Activated CD4-positive, alpha-beta memory T cell treated with anti-CD3 and anti-CD28 coated beads, Interleukin-2, amount 10 ng/mL, durations not matched to agents 7 days and 5 days (primary cell): ENCODE results near the gene COG1. TPM values are rescaled to one million over a fixed set of nuclear protein-coding genes. Genes with fewer than 3 reads are reported as not detected.

Source experiments
- CTCF ChIA-PET: fragments of 350-600 bp; sonication (Branson Sonifier 250); formaldehyde crosslinking; loops from one replicate; lab custom pipeline; 2021; ENCODE audit warnings: antibody characterized with exemption, inconsistent platforms; lab: Charles Lee
- POLR2A ChIA-PET: fragments of 350-600 bp; sonication (Branson Sonifier 250); formaldehyde crosslinking; loops from one replicate; lab custom pipeline; 2021; ENCODE audit warnings: antibody characterized with exemption; lab: Charles Lee
- DNase-seq: peaks from one replicate; pipeline ENCODE4 v3.0.0-alpha.2; 2020
- H3K27ac Mint-ChIP-seq: one replicate; pipeline ENCODE4 v1.8.0; 2021; ENCODE audit warnings: mild to moderate bottlenecking, mixed read lengths
- H3K27me3 Mint-ChIP-seq: one replicate; pipeline ENCODE4 v1.8.0; 2021; ENCODE audit warnings: mixed read lengths
- H3K36me3 Mint-ChIP-seq: one replicate; pipeline ENCODE4 v1.8.0; 2021; ENCODE audit warnings: low read depth, mixed read lengths
- H3K4me1 Mint-ChIP-seq: one replicate; pipeline ENCODE4 v1.8.0; 2021; ENCODE audit warnings: mixed read lengths
- H3K4me3 Mint-ChIP-seq: one replicate; pipeline ENCODE4 v1.8.0; 2021; ENCODE audit warnings: mild to moderate bottlenecking, mixed read lengths
- H3K9me3 Mint-ChIP-seq: one replicate; pipeline ENCODE4 v1.8.0; 2021; ENCODE audit warnings: mixed read lengths
- total RNA-seq, 2 experiments: library from RNA; stranded (reverse); gene quantifications; one replicate each; pipeline ENCODE4 v1.2.3, GENCODE V29; 2021

COG1 gene
- total RNA-seq, 2 experiments from 2014 or later, result 30.4 to 32.9 TPM

DNA sequence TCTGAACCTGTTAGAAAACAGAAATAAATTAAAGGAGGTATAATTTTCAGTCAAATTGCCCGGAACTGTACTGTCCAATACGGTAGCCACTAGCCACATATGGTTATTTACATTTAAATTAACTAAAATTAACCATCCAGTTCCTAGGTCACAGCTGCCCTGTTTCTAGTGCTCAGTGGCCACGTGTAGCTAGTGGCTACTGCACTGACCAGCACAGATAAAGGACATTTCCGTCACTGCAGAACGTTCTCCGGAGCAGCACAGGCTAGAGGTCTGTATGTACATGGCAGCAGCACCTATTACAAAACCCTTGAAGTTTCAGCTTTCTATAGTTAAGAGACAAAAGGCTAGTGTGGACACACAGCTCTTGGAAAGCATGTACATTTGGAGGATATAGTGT lies 35.1 kb downstream of the COG1 start:
- ChIA-PET CTCF (interaction anchor here (1.0 to 2.8 kb wide), 10 partner anchors 10 to 671 kb away, joined by 3 to 14 read pairs (median 5); partner anchors contain the start of gene COG1), POLR2A (interaction anchor here (0.6 to 3.7 kb wide), 13 partner anchors 11 to 610 kb away, joined by 3 to 29 read pairs (median 4); partner anchors contain the start of genes CDC42EP4, COG1 and SSTR2)
- Mint-ChIP-seq H3K4me1 (peaks cover 69% of the 10 kb centered on the region), H3K27me3 (no peaks in the 10 kb centered on the region), H3K27ac (peak overlapping the region; percentile 82), H3K9me3 (no peaks in the 10 kb centered on the region), H3K36me3 (peaks cover 41% of the 10 kb centered on the region), H3K4me3 (peak overlapping the region; percentile 65)
- DNase-seq, result no peak

DNA sequence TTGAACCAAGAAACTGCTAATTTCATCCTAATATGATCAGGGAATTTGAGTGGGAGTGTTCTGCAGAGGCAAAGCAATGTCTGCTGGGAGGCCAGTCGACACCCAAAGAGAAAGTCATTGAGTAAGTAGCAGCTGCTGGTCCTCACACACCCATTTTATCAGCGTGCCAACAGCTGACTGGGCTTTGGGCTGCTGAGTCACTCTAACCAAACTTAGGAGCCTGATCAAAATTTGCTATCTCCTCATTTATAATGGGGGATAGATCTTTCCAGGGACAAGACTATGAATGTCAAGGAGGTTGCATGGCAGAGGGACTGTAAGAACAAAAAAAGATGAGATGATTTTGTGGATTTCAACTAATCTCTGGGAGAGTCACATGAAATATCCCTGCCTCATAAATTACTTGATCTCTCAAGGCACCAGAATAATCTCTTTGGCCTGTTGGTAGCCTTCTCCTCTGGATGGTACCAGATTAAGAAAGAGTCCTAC lies 35.9 kb downstream of the COG1 start:
- H3K9me3 Mint-ChIP-seq, result no peaks in the 10 kb centered on the region
- peaks cover 74% of the 10 kb centered on the region for H3K4me1 Mint-ChIP-seq
- ChIA-PET CTCF (interaction anchor here (0.5 to 2.8 kb wide), 10 partner anchors 11 to 672 kb away, joined by 3 to 14 read pairs (median 4); partner anchors contain the start of gene COG1), POLR2A (interaction anchor here (1.2 to 3.7 kb wide), 10 partner anchors 12 to 611 kb away, joined by 3 to 29 read pairs (median 6); partner anchors contain the start of genes CDC42EP4 and COG1)
- H3K27ac Mint-ChIP-seq, result peak overlapping the region; percentile 64
- no peaks in the 10 kb centered on the region for H3K27me3 Mint-ChIP-seq
- peak overlapping the region; percentile 36 for H3K4me3 Mint-ChIP-seq
- H3K36me3 Mint-ChIP-seq, result peaks cover 44% of the 10 kb centered on the region
- peak; percentile 58 for DNase-seq

DNA sequence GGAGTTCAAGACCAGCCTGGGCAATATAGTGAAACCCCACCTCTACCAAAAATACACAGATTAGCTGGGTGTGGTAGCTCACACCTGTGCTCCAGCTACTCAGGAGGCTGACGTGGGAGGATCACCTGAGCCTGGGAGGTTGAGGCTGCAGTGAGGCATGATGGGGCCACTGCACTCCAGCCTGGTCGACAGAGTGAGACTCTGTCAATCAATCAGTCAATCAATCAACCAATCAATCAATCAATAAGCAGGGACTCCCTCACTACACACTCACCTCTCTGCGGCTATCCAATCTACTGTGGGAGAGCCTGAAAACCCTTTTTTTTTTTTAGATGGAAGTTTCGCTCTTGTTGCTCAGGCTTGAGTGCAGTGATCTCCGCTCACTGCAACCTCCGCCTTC lies 37.2 kb downstream of the COG1 start:
- Mint-ChIP-seq H3K4me1 (peaks cover 70% of the 10 kb centered on the region), H3K27me3 (no peaks in the 10 kb centered on the region), H3K36me3 (peaks cover 41% of the 10 kb centered on the region), H3K27ac (peak overlapping the region; percentile 88), H3K4me3 (peak overlapping the region; percentile 90), H3K9me3 (no peaks in the 10 kb centered on the region)
- POLR2A ChIA-PET, result interaction anchor here (1.4 to 3.4 kb wide), 2 partner anchors 19 to 33 kb away, joined by 3 to 21 read pairs; no protein-coding TSS in a partner anchor
- DNase-seq, result no peak
- CTCF ChIA-PET, result interaction anchor here (2.7 kb wide), 1 partner anchor 504 kb away, joined by 13 read pairs; no protein-coding TSS in a partner anchor

DNA sequence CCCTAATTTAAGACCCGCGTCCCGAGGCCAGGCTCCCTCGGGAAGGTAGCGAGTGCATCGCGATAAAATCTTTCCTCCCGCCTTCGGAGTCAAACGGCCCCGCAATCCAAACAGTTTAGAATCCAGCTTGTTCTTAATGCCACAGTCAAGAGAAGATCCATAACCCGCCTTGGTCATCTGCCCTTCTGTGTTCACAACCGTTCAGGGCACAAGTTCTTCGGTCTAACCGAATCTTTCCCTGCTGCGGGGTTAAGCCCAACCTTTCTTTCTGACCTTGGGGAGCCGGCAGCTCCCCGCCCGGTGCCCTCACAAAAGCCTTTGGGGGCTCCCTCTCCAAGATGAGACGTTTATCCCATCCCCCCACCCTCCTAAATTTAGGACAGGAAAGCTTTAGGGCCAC lies 38.5 kb downstream of the COG1 start:
- no peaks in the 10 kb centered on the region for H3K9me3 Mint-ChIP-seq
- peaks cover 46% of the 10 kb centered on the region for H3K36me3 Mint-ChIP-seq
- H3K4me1 Mint-ChIP-seq, result peaks cover 68% of the 10 kb centered on the region
- peak overlapping the region; percentile 90 for H3K4me3 Mint-ChIP-seq
- DNase-seq, result no peak
- CTCF ChIA-PET, result interaction anchor here (0.8 to 2.8 kb wide), 13 partner anchors 11 to 511 kb away, joined by 3 to 25 read pairs (median 5); partner anchors contain the start of gene COG1
- POLR2A ChIA-PET, result interaction anchor here (0.9 to 3.4 kb wide), 17 partner anchors 9 to 643 kb away, joined by 3 to 68 read pairs (median 7); partner anchors contain the start of genes CDC42EP4 and COG1
- no peaks in the 10 kb centered on the region for H3K27me3 Mint-ChIP-seq
- H3K27ac Mint-ChIP-seq, result peak overlapping the region; percentile 88

DNA sequence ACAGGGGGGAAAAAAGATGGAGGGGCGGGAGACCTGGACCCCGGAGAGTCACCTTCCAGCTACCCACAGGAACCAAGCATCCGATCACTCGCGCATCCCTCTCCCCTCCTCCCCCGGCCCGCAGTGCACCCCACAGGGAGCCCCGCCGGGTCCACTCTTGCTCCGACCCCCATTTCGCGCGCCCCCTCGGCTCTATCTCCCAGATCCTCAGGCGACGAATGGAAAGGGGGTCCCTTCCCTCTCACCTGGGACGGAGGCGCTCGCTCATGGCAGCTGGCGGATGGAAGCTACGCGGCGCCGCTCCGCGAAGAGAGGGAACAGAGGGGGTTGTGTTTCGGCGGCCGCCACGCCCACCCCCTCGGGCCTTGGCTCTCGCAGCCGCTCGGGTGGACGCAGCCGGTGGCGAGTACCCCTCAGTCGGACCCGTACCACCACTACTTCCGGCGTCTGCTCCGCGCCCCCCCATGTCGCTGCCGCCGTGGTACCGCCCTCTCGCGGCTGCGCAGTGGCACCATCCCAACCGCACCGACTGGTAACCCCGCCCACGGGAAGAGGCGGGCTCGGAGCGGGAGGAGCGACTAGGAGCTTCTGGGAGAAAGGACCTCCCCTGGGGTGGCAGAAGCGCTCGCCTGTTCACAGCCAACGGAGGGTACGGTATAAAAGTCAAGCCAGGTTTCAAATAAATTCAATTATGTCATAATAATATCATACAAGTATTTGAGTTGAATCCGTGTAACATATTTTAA lies 39.2 kb downstream of the COG1 start:
- peaks cover 68% of the 10 kb centered on the region for H3K4me1 Mint-ChIP-seq
- DNase-seq, result peak; percentile 96
- peak overlapping the region; percentile 90 for H3K4me3 Mint-ChIP-seq
- no peaks in the 10 kb centered on the region for H3K9me3 Mint-ChIP-seq
- ChIA-PET CTCF (interaction anchor here (0.6 to 2.8 kb wide), 21 partner anchors 10 to 512 kb away, joined by 3 to 25 read pairs (median 3); partner anchors contain the start of gene COG1), POLR2A (interaction anchor here (0.7 to 3.4 kb wide), 21 partner anchors 9 to 644 kb away, joined by 3 to 68 read pairs (median 6); partner anchors contain the start of genes CDC42EP4, COG1 and SLC39A11)
- H3K36me3 Mint-ChIP-seq, result peaks cover 46% of the 10 kb centered on the region
- no peaks in the 10 kb centered on the region for H3K27me3 Mint-ChIP-seq
- H3K27ac Mint-ChIP-seq, result peak overlapping the region; percentile 88

DNA sequence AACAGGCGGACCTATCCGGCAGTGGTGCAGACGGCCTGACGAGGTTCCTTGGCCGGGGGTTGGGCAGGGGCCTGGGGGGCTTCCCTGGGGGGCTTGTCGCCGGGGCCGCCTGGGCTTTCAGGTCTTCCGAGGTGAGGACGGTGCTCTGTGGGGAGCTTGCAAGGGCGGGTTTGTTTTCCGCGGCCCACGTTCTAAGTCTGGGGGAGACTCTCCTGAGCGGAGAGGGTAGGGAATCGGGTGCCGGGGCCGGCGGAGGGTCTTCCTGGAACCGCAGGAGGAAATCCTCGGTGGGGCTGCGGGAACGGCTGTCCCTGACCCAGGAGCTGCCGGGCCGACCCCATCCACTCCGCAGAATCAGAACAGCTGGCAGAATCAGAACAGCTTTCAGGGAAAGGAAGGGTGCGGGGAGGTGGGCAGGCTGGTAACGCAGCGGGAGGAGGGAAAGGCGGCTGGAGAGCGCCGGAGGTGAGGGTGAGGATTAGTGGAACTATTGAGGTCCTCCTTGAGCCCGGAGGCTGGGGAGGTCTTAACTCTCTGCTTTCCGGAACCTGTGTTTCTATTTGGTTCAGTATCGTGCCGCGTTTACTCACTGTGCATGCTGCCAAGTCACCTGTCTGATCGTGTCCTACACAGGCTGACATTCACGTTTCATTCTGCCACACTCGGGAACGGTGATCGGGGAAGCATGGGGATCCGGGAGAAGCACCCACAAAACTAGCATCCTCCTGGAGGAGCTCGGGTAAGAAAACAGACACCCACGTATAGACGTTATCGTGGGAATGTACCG lies 39.9 kb downstream of the COG1 start:
- CTCF ChIA-PET, result interaction anchor here (0.6 to 2.8 kb wide), 19 partner anchors 9 to 513 kb away, joined by 3 to 25 read pairs (median 3); partner anchors contain the start of gene COG1
- H3K27me3 Mint-ChIP-seq, result no peaks in the 10 kb centered on the region
- DNase-seq, result peak; percentile 47
- peak overlapping the region; percentile 88 for H3K27ac Mint-ChIP-seq
- H3K4me1 Mint-ChIP-seq, result peaks cover 67% of the 10 kb centered on the region
- H3K4me3 Mint-ChIP-seq, result peak overlapping the region; percentile 90
- POLR2A ChIA-PET, result interaction anchor here (0.7 to 3.4 kb wide), 18 partner anchors 8 to 645 kb away, joined by 3 to 68 read pairs (median 6); partner anchors contain the start of genes CDC42EP4, COG1 and SLC39A11
- peaks cover 50% of the 10 kb centered on the region for H3K36me3 Mint-ChIP-seq
- no peaks in the 10 kb centered on the region for H3K9me3 Mint-ChIP-seq

DNA sequence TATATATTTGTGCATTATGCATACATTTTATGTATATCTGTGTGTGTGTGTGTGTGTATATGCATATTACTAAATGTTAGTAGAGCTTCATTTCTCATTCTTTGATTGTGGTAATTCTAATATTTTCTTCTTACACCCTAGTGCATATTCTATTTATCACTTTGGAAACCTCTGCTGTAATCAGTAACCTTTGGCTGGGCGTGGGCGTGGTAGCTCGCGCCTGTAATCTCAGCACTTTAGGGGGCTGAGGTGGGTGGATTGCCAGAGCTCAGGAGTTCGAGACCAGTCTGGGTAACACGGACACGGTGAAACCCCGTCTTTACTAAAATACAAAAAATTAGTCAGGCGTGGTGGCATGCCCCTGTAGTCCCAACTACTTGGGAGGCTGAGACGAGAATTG lies 41.9 kb downstream of the COG1 start:
- ChIA-PET POLR2A (no interaction called here), CTCF (interaction anchor here (1.0 to 1.1 kb wide), 3 partner anchors 11 to 507 kb away, joined by 3 to 5 read pairs (median 4); no protein-coding TSS in a partner anchor)
- Mint-ChIP-seq H3K36me3 (peaks cover 50% of the 10 kb centered on the region), H3K27ac (no peak overlapping the region), H3K9me3 (no peaks in the 10 kb centered on the region), H3K4me3 (no peak overlapping the region), H3K27me3 (no peaks in the 10 kb centered on the region), H3K4me1 (peaks cover 59% of the 10 kb centered on the region)
- no peak for DNase-seq

DNA sequence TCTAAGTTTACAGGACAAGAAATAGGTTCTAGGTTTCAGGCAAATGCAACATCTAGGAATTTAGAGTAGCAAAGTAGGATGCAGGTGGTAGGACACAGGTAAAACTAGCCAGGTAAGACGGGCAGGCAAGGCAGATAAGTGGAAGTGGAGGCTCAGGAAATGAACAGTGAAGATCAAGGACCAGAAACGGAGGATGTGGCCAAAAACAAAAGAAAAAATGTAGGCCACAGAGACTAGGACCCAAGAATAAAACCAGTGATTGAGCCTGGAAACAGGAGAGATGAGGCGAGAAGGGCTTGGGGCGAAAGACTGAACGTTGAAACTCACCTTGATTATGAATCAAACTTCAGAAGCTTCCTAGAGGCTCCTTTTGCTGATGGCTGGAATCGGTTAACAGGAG lies 44.9 kb downstream of the COG1 start:
- Mint-ChIP-seq H3K4me3 (no peak overlapping the region), H3K27ac (peak overlapping the region; percentile 65), H3K4me1 (peaks cover 44% of the 10 kb centered on the region), H3K9me3 (no peaks in the 10 kb centered on the region), H3K36me3 (peaks cover 50% of the 10 kb centered on the region), H3K27me3 (no peaks in the 10 kb centered on the region)
- CTCF ChIA-PET, result interaction anchor here (1.5 kb wide), 1 partner anchor 511 kb away, joined by 3 read pairs; no protein-coding TSS in a partner anchor
- DNase-seq, result no peak
- POLR2A ChIA-PET, result interaction anchor here (1.4 to 1.5 kb wide), 2 partner anchors 31 to 45 kb away, joined by 3 to 4 read pairs; partner anchors contain the start of gene COG1

DNA sequence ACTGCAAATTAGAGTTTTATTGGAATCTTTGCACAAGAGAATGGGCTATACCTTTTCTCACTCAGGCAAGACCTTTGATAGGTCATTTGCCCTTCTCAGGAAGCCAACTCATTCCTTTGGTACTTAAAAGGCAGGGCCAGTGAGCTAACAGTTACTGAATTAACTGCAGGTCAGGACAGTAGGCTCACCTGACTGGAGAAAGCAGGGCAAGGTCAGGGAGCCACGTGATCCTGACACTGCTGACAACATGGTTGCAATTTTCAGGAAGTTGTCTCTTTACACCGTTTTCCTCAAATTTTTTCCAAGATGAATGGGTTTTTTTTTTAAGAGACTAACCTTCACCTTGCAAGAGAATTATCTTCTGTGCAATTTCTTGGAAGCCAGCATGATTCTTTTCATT lies 47.7 kb downstream of the COG1 start:
- H3K27me3 Mint-ChIP-seq, result no peaks in the 10 kb centered on the region
- no peak overlapping the region for H3K27ac Mint-ChIP-seq
- peaks cover 47% of the 10 kb centered on the region for H3K36me3 Mint-ChIP-seq
- H3K9me3 Mint-ChIP-seq, result no peaks in the 10 kb centered on the region
- H3K4me3 Mint-ChIP-seq, result no peak overlapping the region
- ChIA-PET CTCF (interaction anchor here (1.3 to 2.0 kb wide), 2 partner anchors 15 to 50 kb away, joined by 3 to 5 read pairs; no protein-coding TSS in a partner anchor), POLR2A (interaction anchor here (1.9 kb wide), 1 partner anchor 8 kb away, joined by 7 read pairs; a partner anchor contains a TSS)
- H3K4me1 Mint-ChIP-seq, result peaks cover 30% of the 10 kb centered on the region
- no peak for DNase-seq

DNA sequence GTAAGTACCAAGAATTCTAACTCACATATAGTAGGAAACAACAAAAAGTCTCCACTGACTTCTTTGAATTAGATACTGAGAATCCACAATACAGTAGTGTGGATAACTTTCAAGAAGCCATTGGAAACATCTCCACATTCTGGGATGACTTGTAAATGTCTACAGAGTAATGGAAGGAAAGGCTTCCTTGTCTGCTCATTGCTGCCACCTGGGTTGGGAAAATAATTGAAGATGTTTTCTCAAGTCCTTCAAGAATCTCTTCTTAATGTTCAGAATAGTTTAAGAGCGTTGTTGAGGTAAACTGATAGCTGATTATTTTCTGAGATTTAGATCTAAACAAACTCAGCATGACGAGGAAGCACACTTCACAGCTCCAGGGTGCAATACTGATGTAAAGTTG lies 54.9 kb downstream of the COG1 start:
- Mint-ChIP-seq H3K4me3 (no peak overlapping the region), H3K4me1 (no peaks in the 10 kb centered on the region), H3K36me3 (peaks cover 15% of the 10 kb centered on the region), H3K27me3 (no peaks in the 10 kb centered on the region), H3K9me3 (no peaks in the 10 kb centered on the region), H3K27ac (no peak overlapping the region)
- CTCF ChIA-PET, result interaction anchor here (1.5 kb wide), 1 partner anchor 122 kb away, joined by 3 read pairs; no protein-coding TSS in a partner anchor
- POLR2A ChIA-PET, result no interaction called here
- no peak for DNase-seq

DNA sequence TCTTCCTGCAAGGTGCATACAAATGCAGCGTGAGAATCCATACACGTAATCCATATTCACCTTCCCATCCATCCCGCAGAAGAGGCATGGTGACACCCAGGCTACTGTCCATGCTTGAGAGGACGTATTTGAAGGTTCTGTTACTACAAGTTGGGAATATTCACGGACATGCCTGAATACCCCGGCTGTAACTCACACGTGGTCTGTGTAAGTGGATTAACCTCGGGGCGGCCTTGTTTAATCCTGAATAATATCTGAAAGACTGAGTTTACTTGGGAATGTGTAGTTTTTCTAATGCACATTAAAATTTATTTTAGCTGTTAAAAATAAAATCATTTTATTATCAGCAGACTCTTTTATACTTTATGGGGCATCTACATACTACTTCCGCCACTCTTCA lies 55.7 kb downstream of the COG1 start:
- Mint-ChIP-seq H3K4me1 (no peaks in the 10 kb centered on the region), H3K36me3 (peaks cover 13% of the 10 kb centered on the region), H3K27me3 (no peaks in the 10 kb centered on the region), H3K4me3 (no peak overlapping the region), H3K9me3 (no peaks in the 10 kb centered on the region), H3K27ac (no peak overlapping the region)
- ChIA-PET CTCF (interaction anchor here (1.3 to 2.8 kb wide), 2 partner anchors 121 to 521 kb away, joined by 3 to 11 read pairs; no protein-coding TSS in a partner anchor), POLR2A (interaction anchor here (1.2 kb wide), 1 partner anchor 16 kb away, joined by 3 read pairs; no protein-coding TSS in a partner anchor)
- DNase-seq, result no peak
